HepG2 (cell line): ENCODE results near the gene TMEM151A. TPM values are rescaled to one million over a fixed set of nuclear protein-coding genes. Genes with fewer than 3 reads are reported as not detected.

Experiments used
- ATAC-seq: fragments of 200-7000 bp; cut with Tn5 transposase; 3 replicates; pipeline ENCODE4 v1.9.1; 2020; ENCODE audit warnings: mild to moderate bottlenecking, moderate library complexity
- BruUV-seq: library from RNA; stranded (reverse); fragments of 400-500 nt; replicated peaks from 2 replicates; lab custom pipeline; 2021; lab: Mats Ljungman, UMichigan
- CTCF ChIA-PET: fragments of 300-600 bp; formaldehyde crosslinking; extraction: SDS; loops from one replicate; lab custom pipeline; 2021; ENCODE audit warnings: low total read pairs, inconsistent platforms, low intra/inter-chr PET ratio; lab: Yijun Ruan, JAX
- POLR2A ChIA-PET: fragments of 350-600 bp; sonication (Branson Sonifier 250); formaldehyde crosslinking; loops from one replicate; lab custom pipeline; 2020; ENCODE audit warnings: antibody characterized with exemption, inconsistent platforms; lab: Yijun Ruan, JAX
- DNase-seq: peaks from one replicate; pipeline ENCODE4 v3.0.0-alpha.2; 2015; ENCODE audit warnings: low spot score
- FAIRE-seq: peaks from 3 replicates; lab custom pipeline; 2011; peaks lifted over from hg19 to GRCh38; lab: Jason Lieb, UNC
- H2AFZ ChIP-seq: one replicate; pipeline ENCODE4 v1.6.1; 2011; ENCODE audit warnings: low read length, inconsistent platforms
- H3K27ac ChIP-seq: fragments of 300-600 bp; 3 replicates; pipeline ENCODE4 v1.8.0; 2011; ENCODE audit warnings: mixed run types, mild to moderate bottlenecking, mixed read lengths, low read length, inconsistent platforms; ENCODE audit not compliant: insufficient read depth; ENCODE audit errors: extremely low read length
- H3K27me3 ChIP-seq, 2 experiments: fragments of 200-600 bp in 1 of 2; 2 replicates in 1 of 2; 3 replicates in 1 of 2; pipeline versions ENCODE4 v1.6.0 to v1.8.0; 2011; ENCODE audit warnings: low read length in 2 of 2, mild to moderate bottlenecking in 2 of 2, moderate library complexity in 2 of 2, inconsistent platforms in 1 of 2; ENCODE audit not compliant: insufficient read depth in 2 of 2, control insufficient read depth in 1 of 2
- H3K36me3 ChIP-seq, 2 experiments: fragments of 200-600 bp in 1 of 2; replicated peaks in 1 of 2; 2 replicates in 1 of 2; 3 replicates in 1 of 2; pipeline versions ENCODE4 v1.5.1 to v1.8.0; 2011; ENCODE audit warnings: low read length in 2 of 2, inconsistent platforms in 1 of 2; ENCODE audit not compliant: insufficient read depth in 2 of 2, control insufficient read depth in 1 of 2
- H3K4me1 ChIP-seq: 2 replicates; pipeline ENCODE4 v1.5.1; 2012; ENCODE audit warnings: low read length, inconsistent platforms; ENCODE audit not compliant: insufficient read depth
- H3K4me2 ChIP-seq: 2 replicates; pipeline ENCODE4 v1.6.0; 2011; ENCODE audit warnings: low read depth, low read length, inconsistent platforms
- H3K4me3 ChIP-seq, 3 experiments: fragments of 200-600 bp in 1 of 3; sonication (generic), shearing (Covaris generic) in 1 of 3; replicated peaks in 1 of 3; 2 replicates each; pipeline ENCODE4 v1.5.1; 2011 to 2016; ENCODE audit warnings: low read length in 3 of 3, inconsistent platforms in 2 of 3, low read depth in 2 of 3, mild to moderate bottlenecking in 2 of 3, control low read depth in 1 of 3, mixed read lengths in 1 of 3; ENCODE audit not compliant: insufficient read depth in 1 of 3
- H3K79me2 ChIP-seq: one replicate; pipeline ENCODE4 v1.6.1; 2011; ENCODE audit warnings: low read length, inconsistent platforms; ENCODE audit not compliant: insufficient read depth
- H3K9ac ChIP-seq: 2 replicates; pipeline ENCODE4 v1.6.0; 2011; ENCODE audit warnings: mild to moderate bottlenecking, low read depth, low read length, inconsistent platforms; ENCODE audit not compliant: insufficient read depth
- H3K9me3 ChIP-seq: 2 replicates; pipeline ENCODE4 v1.5.1; 2012; ENCODE audit warnings: mild to moderate bottlenecking, low read length
- H4K20me1 ChIP-seq: 2 replicates; pipeline ENCODE4 v1.6.0; 2011; ENCODE audit warnings: inconsistent platforms, mild to moderate bottlenecking, low read length, moderate library complexity; ENCODE audit not compliant: insufficient read depth
- DMAP1 ChIP-seq: IDR thresholded peaks from 2 replicates; pipeline ENCODE4 v1.6.1; 2016
- KAT8 ChIP-seq: IDR thresholded peaks from 2 replicates; pipeline ENCODE4 v1.6.1; 2016; ENCODE audit warnings: missing genetic modification reagents, missing compliant biosample characterization
- KDM5A ChIP-seq: fragments of 200-600 bp; sonication (generic); IDR thresholded peaks from 2 replicates; pipeline ENCODE4 v1.7.0; 2018; ENCODE audit warnings: antibody characterized with exemption, mild to moderate bottlenecking, low read length, borderline replicate concordance
- KLF16 ChIP-seq, 2 experiments: sonication (generic) in 1 of 2; formaldehyde crosslinking in 1 of 2; IDR thresholded peaks; 2 replicates each; pipeline versions ENCODE4 v1.6.1 to v1.8.0; 2016 to 2023; ENCODE audit warnings: missing genetic modification reagents in 2 of 2, missing compliant biosample characterization in 1 of 2
- MAZ ChIP-seq, 2 experiments: sonication (generic) in 1 of 2; formaldehyde crosslinking in 1 of 2; IDR thresholded peaks; 2 replicates each; pipeline versions ENCODE4 v1.5.0 to v1.6.1; 2012 to 2020; ENCODE audit warnings: low read depth in 2 of 2, mild to moderate bottlenecking in 2 of 2, borderline replicate concordance in 1 of 2, improper control_type of control experiment in 1 of 2, low read length in 1 of 2, missing genetic modification reagents in 1 of 2, moderate library complexity in 1 of 2
- NCOR1 ChIP-seq: fragments of 200-600 bp; sonication (generic); IDR thresholded peaks from 2 replicates; pipeline ENCODE4 v1.7.0; 2017; ENCODE audit warnings: antibody characterized with exemption, low read length, borderline replicate concordance
- NFIC ChIP-seq: IDR thresholded peaks from 2 replicates; pipeline ENCODE4 v1.6.1; 2012; ENCODE audit warnings: mild to moderate bottlenecking, low read length, inconsistent platforms
- PITX1 ChIP-seq: sonication (generic); formaldehyde crosslinking; IDR thresholded peaks from 2 replicates; pipeline ENCODE4 v1.5.1; 2020; ENCODE audit warnings: mild to moderate bottlenecking, missing genetic modification reagents
- RXRB ChIP-seq: IDR thresholded peaks from 2 replicates; pipeline ENCODE4 v1.6.1; 2016; ENCODE audit warnings: borderline replicate concordance, missing genetic modification reagents, missing compliant biosample characterization
- TOPORS ChIP-seq: sonication (generic); formaldehyde crosslinking; IDR thresholded peaks from 2 replicates; pipeline ENCODE4 v1.8.0; 2023; ENCODE audit warnings: mild to moderate bottlenecking, missing genetic modification reagents
- ZBTB2 ChIP-seq: sonication (generic); formaldehyde crosslinking; IDR thresholded peaks from 2 replicates; pipeline ENCODE4 v1.8.0; 2022; ENCODE audit warnings: low read depth, missing genetic modification reagents
- ZC3H13 ChIP-seq: sonication (generic); formaldehyde crosslinking; IDR thresholded peaks from 2 replicates; pipeline ENCODE4 v1.8.1; 2023; ENCODE audit warnings: mild to moderate bottlenecking, missing genetic modification reagents, moderate library complexity
- WGBS: methylation state at CpG from one replicate; pipeline ENCODE4 v1.1.6; 2017; ENCODE audit warnings: low lambda C conversion rate; 5-methylcytosine and 5-hydroxymethylcytosine counted together
- in situ Hi-C: cut with HindIII; loops from 2 replicates; pipeline ENCODE4 v1.10.0; 2017; ENCODE audit warnings: low pct_unique_long_range_greater_than_20kb; ENCODE audit not compliant: extremely low pct_ligation_motif_present
- intact Hi-C: fragments of 100-400 bp; cut with micrococcal nuclease; formaldehyde crosslinking; loops from one replicate; pipeline ENCODE4 v1.10.0; 2022; ENCODE audit not compliant: unreplicated experiment
- polyA plus RNA-seq, 8 experiments: library from polyadenylated mRNA; depleted of rRNA in 3 of 8; stranded (reverse) in 7 of 8; unstranded in 1 of 8; fragments of >200 nt; fragmentation: Illumina TruSeq in 4 of 8; extraction: Trizol in 4 of 8; gene quantifications; 2 replicates each; pipeline versions ENCODE4 v1.2.1 to v1.2.3, GENCODE V29; 2011 to 2016; ENCODE audit warnings: low read depth in 4 of 8, missing spikeins in 1 of 8, mixed read lengths in 1 of 8; ENCODE audit not compliant: insufficient read depth in 1 of 8
- total RNA-seq, 5 experiments: library from RNA; depleted of rRNA; stranded (reverse); fragments of >200 nt; fragmentation: Illumina TruSeq; extraction: Trizol; gene quantifications; 2 replicates each; pipeline ENCODE4 v1.2.3, GENCODE V29; 2016; ENCODE audit warnings: low read depth in 1 of 5
- TF ChIP-seq, protein P1 (sequence below): sonication (generic); formaldehyde crosslinking; IDR thresholded peaks from 2 replicates; pipeline ENCODE4 v1.5.1; 2020; ENCODE audit warnings: mild to moderate bottlenecking, missing genetic modification reagents, moderate library complexity
- TF ChIP-seq, protein P2 (sequence below): sonication (generic); formaldehyde crosslinking; IDR thresholded peaks from 2 replicates; pipeline ENCODE4 v1.4.0; 2020; ENCODE audit warnings: missing genetic modification reagents; ENCODE audit errors: not compliant biosample characterization

TMEM151A gene
- total and polyA plus RNA-seq, 2 of the 13 experiments (the other 11 are each of a cell fraction or from before 2014, with no cell fraction given) = 0.18 to 0.33 TPM

- TF ChIP-seq ZBTB2 (CRISPR knock-in tag) (peak; percentile 92), KAT8 (CRISPR knock-in tag) (peak; percentile 99), KDM5A (peak; percentile 99), TOPORS (CRISPR knock-in tag) (0 out of 2 replicates have a peak, but pooled peaks have one; percentile 53), MAZ (IDR thresholded peaks at IDR 0.05; ENCODE audit: borderline replicate concordance, low read depth, low read length) (no peak; the same call in 1 of the 2 replicates), MAZ (CRISPR knock-in tag; IDR thresholded peaks at IDR 0.05; ENCODE audit: low read depth) (peak; percentile 30; the same call in 1 of the 2 replicates), DMAP1 (CRISPR knock-in tag) (peak; percentile 56; the same call in 1 of the 2 replicates)
- TF ChIP-seq, all 625 proteins: peak for 243
Measured at GRCh38 chr11:66344550-66345315, 53.0 kb downstream of the TMEM151A start, which contains the start of gene BRMS1 (continued).

- H3K27ac ChIP-seq = peak overlapping the region; percentile 86
- DNase-seq = no peak
- no peak overlapping the region for H2AFZ ChIP-seq
- H3K36me3 ChIP-seq = peaks cover 14 to 18% of the 10 kb centered on the region in 2 experiments; a peak in 4 of 5 replicates
- no TSS peak for BruUV-seq
- H3K27me3 ChIP-seq = no peaks in the 10 kb centered on the region; a peak in 1 of 5 replicates
- H3K4me1 ChIP-seq = peaks cover 55% of the 10 kb centered on the region
- intact Hi-C loops (no loop called here), in situ Hi-C loops (no loop called here)
- ChIA-PET CTCF (no interaction called here), POLR2A (interaction anchor here (0.9 to 2.1 kb wide), 3 partner anchors 9 to 121 kb away, joined by 3 to 8 read pairs (median 4); partner anchors contain the start of gene RIN1)
- 5% methylated on average over 5 of the region's 7 CpGs for WGBS
- ATAC-seq = peak; percentile 11
- H4K20me1 ChIP-seq = no peaks in the 10 kb centered on the region
- H3K9me3 ChIP-seq = no peaks in the 10 kb centered on the region
- H3K9ac ChIP-seq = peak overlapping the region; percentile 94
- no peak for FAIRE-seq
- H3K4me2 ChIP-seq = peak overlapping the region; percentile 95
- H3K4me3 ChIP-seq = peak overlapping the region; percentile 62 to 93 (median 90)
- H3K79me2 ChIP-seq = peaks cover 42% of the 10 kb centered on the region
- TF ChIP-seq RXRB (CRISPR knock-in tag) = no peak
- TF ChIP-seq, protein P1, sequence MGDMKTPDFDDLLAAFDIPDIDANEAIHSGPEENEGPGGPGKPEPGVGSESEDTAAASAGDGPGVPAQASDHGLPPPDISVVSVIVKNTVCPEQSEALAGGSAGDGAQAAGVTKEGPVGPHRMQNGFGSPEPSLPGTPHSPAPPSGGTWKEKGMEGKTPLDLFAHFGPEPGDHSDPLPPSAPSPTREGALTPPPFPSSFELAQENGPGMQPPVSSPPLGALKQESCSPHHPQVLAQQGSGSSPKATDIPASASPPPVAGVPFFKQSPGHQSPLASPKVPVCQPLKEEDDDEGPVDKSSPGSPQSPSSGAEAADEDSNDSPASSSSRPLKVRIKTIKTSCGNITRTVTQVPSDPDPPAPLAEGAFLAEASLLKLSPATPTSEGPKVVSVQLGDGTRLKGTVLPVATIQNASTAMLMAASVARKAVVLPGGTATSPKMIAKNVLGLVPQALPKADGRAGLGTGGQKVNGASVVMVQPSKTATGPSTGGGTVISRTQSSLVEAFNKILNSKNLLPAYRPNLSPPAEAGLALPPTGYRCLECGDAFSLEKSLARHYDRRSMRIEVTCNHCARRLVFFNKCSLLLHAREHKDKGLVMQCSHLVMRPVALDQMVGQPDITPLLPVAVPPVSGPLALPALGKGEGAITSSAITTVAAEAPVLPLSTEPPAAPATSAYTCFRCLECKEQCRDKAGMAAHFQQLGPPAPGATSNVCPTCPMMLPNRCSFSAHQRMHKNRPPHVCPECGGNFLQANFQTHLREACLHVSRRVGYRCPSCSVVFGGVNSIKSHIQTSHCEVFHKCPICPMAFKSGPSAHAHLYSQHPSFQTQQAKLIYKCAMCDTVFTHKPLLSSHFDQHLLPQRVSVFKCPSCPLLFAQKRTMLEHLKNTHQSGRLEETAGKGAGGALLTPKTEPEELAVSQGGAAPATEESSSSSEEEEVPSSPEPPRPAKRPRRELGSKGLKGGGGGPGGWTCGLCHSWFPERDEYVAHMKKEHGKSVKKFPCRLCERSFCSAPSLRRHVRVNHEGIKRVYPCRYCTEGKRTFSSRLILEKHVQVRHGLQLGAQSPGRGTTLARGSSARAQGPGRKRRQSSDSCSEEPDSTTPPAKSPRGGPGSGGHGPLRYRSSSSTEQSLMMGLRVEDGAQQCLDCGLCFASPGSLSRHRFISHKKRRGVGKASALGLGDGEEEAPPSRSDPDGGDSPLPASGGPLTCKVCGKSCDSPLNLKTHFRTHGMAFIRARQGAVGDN (CRISPR knock-in tag) = peak; percentile 57; the same call in 1 of the 2 replicates
- TF ChIP-seq, protein P2, sequence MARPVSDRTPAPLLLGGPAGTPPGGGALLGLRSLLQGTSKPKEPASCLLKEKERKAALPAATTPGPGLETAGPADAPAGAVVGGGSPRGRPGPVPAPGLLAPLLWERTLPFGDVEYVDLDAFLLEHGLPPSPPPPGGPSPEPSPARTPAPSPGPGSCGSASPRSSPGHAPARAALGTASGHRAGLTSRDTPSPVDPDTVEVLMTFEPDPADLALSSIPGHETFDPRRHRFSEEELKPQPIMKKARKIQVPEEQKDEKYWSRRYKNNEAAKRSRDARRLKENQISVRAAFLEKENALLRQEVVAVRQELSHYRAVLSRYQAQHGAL (CRISPR knock-in tag) = no peak
- no peak for TF ChIP-seq NFIC
- TF ChIP-seq NCOR1 = peak; percentile 12; the same call in 1 of the 2 replicates
- TF ChIP-seq ZC3H13 (CRISPR knock-in tag) = no peak
- no peak for TF ChIP-seq PITX1 (CRISPR knock-in tag)
- peak in 1 of 2 experiments; percentile 6; a peak in 1 of 4 replicates for TF ChIP-seq KLF16 (CRISPR knock-in tag; IDR thresholded peaks at IDR 0.05)
Measured at GRCh38 chr11:66345316-66345649, 53.6 kb downstream of the TMEM151A start.
